Endothelial cell of umbilical vein (primary cell): ENCODE measurements around the gene ZKSCAN1. TPM values are rescaled to one million over a fixed set of nuclear protein-coding genes. Genes with fewer than 3 reads are reported as not detected.

ENCODE experiments used
- BruUV-seq: library from RNA; stranded (reverse); fragments of 400-500 nt; replicated peaks from 2 replicates; lab custom pipeline; 2021; lab: Mats Ljungman, UMichigan
- CTCF ChIA-PET: fragments of 300-600, 350-600 bp; sonication (Branson Sonifier 250); formaldehyde crosslinking; loops from one replicate; lab custom pipeline; 2021; ENCODE audit warnings: antibody characterized with exemption, inconsistent platforms; lab: Charles Lee
- POLR2A ChIA-PET: fragments of 300-600, 350-600 bp; sonication (Branson Sonifier 250); formaldehyde crosslinking; loops from one replicate; lab custom pipeline; 2021; ENCODE audit warnings: antibody characterized with exemption, inconsistent platforms; lab: Charles Lee
- DNase-seq: peaks from one replicate; pipeline ENCODE4 v3.0.0-alpha.2; 2011; ENCODE audit warnings: low read depth, low spot score
- FAIRE-seq: peaks from 2 replicates; lab custom pipeline; 2011; peaks lifted over from hg19 to GRCh38; lab: Jason Lieb, UNC
- H2AFZ ChIP-seq: 2 replicates; pipeline ENCODE4 v1.6.0; 2012; ENCODE audit warnings: low read depth, low read length, control low read depth, inconsistent platforms
- H3K27ac ChIP-seq: 2 replicates; pipeline ENCODE4 v1.5.1; 2011; ENCODE audit warnings: low read depth, mild to moderate bottlenecking, control low read depth, low read length, moderate library complexity; ENCODE audit not compliant: insufficient read depth
- H3K27me3 ChIP-seq, 2 experiments: 2 replicates each; pipeline versions ENCODE4 v1.6.0 to v1.6.1; 2011; ENCODE audit warnings: low read length in 2 of 2, mixed read lengths in 1 of 2; ENCODE audit not compliant: control insufficient read depth in 2 of 2, insufficient read depth in 2 of 2
- H3K36me3 ChIP-seq, 2 experiments: 2 replicates in 1 of 2; 3 replicates in 1 of 2; pipeline ENCODE4 v1.5.1; 2011; ENCODE audit warnings: low read length in 2 of 2, mild to moderate bottlenecking in 1 of 2, moderate library complexity in 1 of 2; ENCODE audit not compliant: control insufficient read depth in 2 of 2, insufficient read depth in 2 of 2; ENCODE audit errors: extremely low read depth in 1 of 2
- H3K4me1 ChIP-seq: 3 replicates; pipeline ENCODE4 v1.5.1; 2011; ENCODE audit warnings: mild to moderate bottlenecking, low read length; ENCODE audit not compliant: control insufficient read depth, insufficient read depth; ENCODE audit errors: extremely low read depth
- H3K4me2 ChIP-seq: 2 replicates; pipeline ENCODE4 v1.6.1; 2011; ENCODE audit warnings: low read length, control low read depth, mixed read lengths; ENCODE audit not compliant: insufficient read depth
- H3K4me3 ChIP-seq, 3 experiments: fragments of 200-600 bp in 1 of 3; sonication (generic), shearing (Covaris generic) in 1 of 3; replicated peaks in 1 of 3; 2 replicates each; pipeline ENCODE4 v1.5.1; 2011 to 2016; ENCODE audit warnings: control low read depth in 3 of 3, low read length in 3 of 3, mild to moderate bottlenecking in 2 of 3, inconsistent platforms in 1 of 3, low read depth in 1 of 3, moderate library complexity in 1 of 3; ENCODE audit not compliant: insufficient read depth in 1 of 3
- H3K79me2 ChIP-seq: 2 replicates; pipeline ENCODE4 v1.6.0; 2012; ENCODE audit warnings: low read length, inconsistent platforms; ENCODE audit not compliant: control insufficient read depth, insufficient read depth
- H3K9ac ChIP-seq: replicated peaks from 2 replicates; pipeline ENCODE3; 2011; ENCODE audit warnings: low read length, control low read depth; ENCODE audit not compliant: insufficient read depth; ENCODE audit errors: extremely low read depth
- H3K9me1 ChIP-seq: replicated peaks from 3 replicates; pipeline ENCODE4 v1.6.0; 2011; ENCODE audit warnings: mild to moderate bottlenecking, low read length; ENCODE audit not compliant: control insufficient read depth, insufficient read depth; ENCODE audit errors: extremely low read depth
- H3K9me3 ChIP-seq: replicated peaks from 2 replicates; pipeline ENCODE4 v1.5.1; 2012; ENCODE audit warnings: low read length, inconsistent platforms; ENCODE audit not compliant: control insufficient read depth, insufficient read depth
- H4K20me1 ChIP-seq: replicated peaks from 2 replicates; pipeline ENCODE3; 2011; ENCODE audit warnings: mild to moderate bottlenecking, low read length; ENCODE audit not compliant: control insufficient read depth, insufficient read depth; ENCODE audit errors: extremely low read depth
- CTCF ChIP-seq, 2 donors: IDR thresholded peaks; 1 replicate in 1 of 2; 2 replicates in 1 of 2; pipeline ENCODE4 v1.5.1; 2011; ENCODE audit warnings: low read length in 2 of 2, mild to moderate bottlenecking in 2 of 2, moderate library complexity in 2 of 2, control low read depth in 1 of 2, inconsistent platforms in 1 of 2, low read depth in 1 of 2; ENCODE audit not compliant: insufficient read depth in 1 of 2; ENCODE audit errors: extremely low read depth in 1 of 2
- EZH2 ChIP-seq: IDR thresholded peaks from 2 replicates; pipeline ENCODE4 v1.6.1; 2012; ENCODE audit warnings: borderline replicate concordance, low read depth, mild to moderate bottlenecking, moderate library complexity, low read length, inconsistent platforms; ENCODE audit not compliant: severe bottlenecking
- FOS ChIP-seq: IDR thresholded peaks from 2 replicates; pipeline ENCODE4 v1.6.1; 2011; ENCODE audit warnings: mild to moderate bottlenecking, low read length, moderate library complexity, borderline replicate concordance; ENCODE audit not compliant: insufficient read depth
- GATA2 ChIP-seq: IDR thresholded peaks from 2 replicates; pipeline ENCODE4 v1.7.0; 2011; ENCODE audit warnings: low read depth, mild to moderate bottlenecking, moderate library complexity, mixed read lengths, low read length; ENCODE audit not compliant: insufficient read length, insufficient read depth
- JUN ChIP-seq: IDR thresholded peaks from 2 replicates; pipeline ENCODE4 v1.6.1; 2011; ENCODE audit warnings: borderline replicate concordance, low read depth; ENCODE audit not compliant: insufficient read length, insufficient read depth
- MAX ChIP-seq: IDR thresholded peaks from 2 replicates; pipeline ENCODE4 v1.6.1; 2011; ENCODE audit not compliant: insufficient read depth, insufficient read length
- MYC ChIP-seq: IDR thresholded peaks from one replicate; pipeline ENCODE4 v1.6.1; 2011; ENCODE audit warnings: mild to moderate bottlenecking, low read depth, low read length
- POLR2A ChIP-seq: IDR thresholded peaks from 2 replicates; pipeline ENCODE4 v1.6.1; 2012; ENCODE audit warnings: low read depth, mild to moderate bottlenecking, control low read depth, low read length
- POLR2AphosphoS5 ChIP-seq: IDR thresholded peaks from 2 replicates; pipeline ENCODE4 v1.6.1; 2012; ENCODE audit warnings: low read depth, mild to moderate bottlenecking, control low read depth, low read length, moderate library complexity; ENCODE audit not compliant: insufficient read depth
- dilution Hi-C: fragments of 300-500 bp; cut with MboI; formaldehyde crosslinking; loops from one replicate; pipeline ENCODE4 v1.15.0; 2019; ENCODE audit warnings: low sequenced_read_pairs; ENCODE audit not compliant: extremely low pct_ligation_motif_present
- intact Hi-C: fragments of 100-400 bp; cut with micrococcal nuclease; formaldehyde crosslinking; loops from one replicate; pipeline ENCODE4 v1.10.0; 2022
- polyA plus RNA-seq, 4 experiments: library from polyadenylated mRNA; depleted of rRNA in 3 of 4; stranded (reverse) in 3 of 4; unstranded in 1 of 4; fragments of >200 nt; gene quantifications; 2 replicates each; pipeline versions ENCODE4 v1.2.1 to v1.2.3, GENCODE V29; 2011 to 2012; ENCODE audit warnings: missing spikeins in 1 of 4
- total RNA-seq: library from RNA; stranded (reverse); gene quantifications from 2 replicates; pipeline ENCODE4 v1.2.3, GENCODE V29; 2021

ZKSCAN1 gene
- total and polyA plus RNA-seq, 2 donors (not counting 3 experiments of a cell fraction or from before 2014, with no cell fraction given), result 12.3 to 57.8 TPM

DNA sequence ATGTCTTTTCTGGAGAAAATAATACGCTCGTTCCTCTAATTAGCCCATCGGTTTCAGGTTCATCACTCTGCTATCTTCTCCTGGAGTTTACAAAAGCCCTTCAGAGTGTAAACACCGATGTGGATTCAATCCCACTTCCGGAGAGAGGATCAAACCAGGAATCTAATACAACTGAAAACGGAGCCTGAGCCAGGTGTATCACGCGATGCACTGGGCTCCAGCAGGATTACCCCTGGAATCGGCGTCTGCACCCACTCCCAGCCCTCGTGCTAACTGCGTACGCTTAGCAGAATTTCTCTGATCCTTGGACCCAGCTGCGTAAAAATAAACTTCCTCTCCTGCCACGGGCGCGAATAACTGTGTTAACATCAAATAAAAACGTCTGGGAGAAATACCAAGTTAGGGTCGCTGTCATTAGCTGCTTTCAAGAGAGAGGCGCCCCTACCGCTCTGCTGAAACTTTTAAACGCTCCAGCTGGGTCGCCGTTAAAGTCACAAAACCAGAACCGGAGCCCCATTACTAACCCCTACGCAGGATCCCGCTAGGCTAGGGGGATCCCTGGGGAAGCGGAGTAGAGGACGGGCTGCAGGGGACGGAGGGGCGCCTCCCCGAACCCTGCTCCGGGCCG is 65.6 kb downstream of the ZKSCAN1 start:
- TF ChIP-seq FOS (no peak), POLR2AphosphoS5 (no peak), CTCF (IDR thresholded peaks at IDR 0.05; ENCODE audit: extremely low read depth in 1 of 2, insufficient read depth in 1 of 2, low read depth in 1 of 2, low read length in 2 of 2) (no peak), EZH2 (no peak), MAX (no peak), GATA2 (no peak), POLR2A (no peak), MYC (no peak), JUN (no peak)

More for the DNA sequence above, 65.6 kb downstream of the ZKSCAN1 start:
- DNase-seq (peak; percentile 31), FAIRE-seq (peak; percentile 26)
- ChIA-PET POLR2A (interaction anchor here (0.7 to 1.5 kb wide), 2 partner anchors 11 to 21 kb away, joined by 3 to 8 read pairs; partner anchors contain the start of gene AP4M1), CTCF (interaction anchor here (0.6 kb wide), 1 partner anchor 9 kb away, joined by 3 read pairs; no protein-coding TSS in a partner anchor)
- Histone ChIP-seq H2AFZ (no peak overlapping the region), H4K20me1 (no peaks in the 10 kb centered on the region), H3K9me1 (no peaks in the 10 kb centered on the region), H3K36me3 (peaks cover 3 to 15% of the 10 kb centered on the region in 2 experiments), H3K4me1 (peaks cover 13% of the 10 kb centered on the region), H3K9ac (peak overlapping the region; percentile 92), H3K4me3 (peak overlapping the region; percentile 85 to 92 (median 89)), H3K4me2 (peak overlapping the region; percentile 70), H3K79me2 (peaks cover 42% of the 10 kb centered on the region), H3K27ac (peak overlapping the region; percentile 78), H3K27me3 (no peaks in the 10 kb centered on the region), H3K9me3 (no peaks in the 10 kb centered on the region)
- dilution Hi-C loops (no loop called here), intact Hi-C loops (loop anchor here (1.0 to 10.0 kb wide), 5 partner anchors 20 to 166 kb away; partner anchors contain the start of genes AP4M1, MCM7, TRIM4 and ZKSCAN1)
- BruUV-seq, result TSS peak; percentile 40
